ENCODE data around the gene ANO10.
"Not testable (repeated sequence)": the region's sequence is repeated elsewhere in the genome, so short reads cannot be mapped to it uniquely, and the experiment has no call there.

The ANO10 gene

DNA sequence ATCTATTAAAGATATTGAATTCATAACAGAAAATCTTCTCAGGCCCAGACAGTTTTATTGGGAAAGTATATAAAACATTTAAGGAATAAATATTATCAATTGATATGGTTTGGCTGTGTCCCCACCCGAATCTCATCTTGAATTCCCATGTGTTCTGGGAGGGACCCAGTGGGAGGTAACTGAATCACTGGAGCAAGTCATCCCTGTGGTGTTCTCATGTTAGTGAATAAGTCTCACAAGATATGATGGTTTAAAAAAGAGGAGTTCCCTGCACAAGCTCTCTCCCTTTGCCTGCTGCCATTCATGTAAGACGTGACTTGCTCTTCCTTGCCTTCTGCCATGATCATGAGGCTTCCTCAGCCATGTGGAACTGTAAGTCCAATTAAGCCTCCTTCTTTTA is 160.5 kb downstream of the ANO10 start:
- no peak for ATAC-seq
- Mint-ChIP-seq H3K9me3 (peaks cover 6% of the 10 kb centered on the region), H3K36me3 (peaks cover 42% of the 10 kb centered on the region), H3K27ac (no peak overlapping the region), H3K27me3 (no peaks in the 10 kb centered on the region), H3K4me3 (no peak overlapping the region), H3K4me1 (no peaks in the 10 kb centered on the region)

DNA sequence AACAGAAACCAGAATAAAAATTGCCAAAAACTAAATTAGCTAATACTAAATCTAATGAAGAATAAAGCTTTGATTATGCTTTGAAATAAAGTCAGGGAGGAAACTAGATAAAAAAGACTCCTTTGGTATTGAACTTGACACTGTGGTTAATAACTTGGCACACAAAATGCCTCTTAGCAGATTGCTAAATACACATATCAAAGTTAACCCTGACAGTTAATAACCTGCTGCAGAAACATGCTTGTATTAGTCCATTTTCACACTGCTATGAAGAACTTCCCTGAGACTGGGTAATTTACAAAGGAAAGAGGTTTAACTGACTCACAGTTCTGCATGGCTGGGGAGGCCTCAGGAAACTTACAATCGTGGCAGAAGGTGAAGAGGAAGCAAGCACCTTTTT is 164.8 kb downstream of the ANO10 start:
- not testable (repeated sequence) for H3K4me3 Mint-ChIP-seq, H3K9me3 Mint-ChIP-seq, H3K27me3 Mint-ChIP-seq, ATAC-seq, H3K27ac Mint-ChIP-seq, H3K4me1 Mint-ChIP-seq
- peaks cover 21% of the 10 kb centered on the region for H3K36me3 Mint-ChIP-seq

DNA sequence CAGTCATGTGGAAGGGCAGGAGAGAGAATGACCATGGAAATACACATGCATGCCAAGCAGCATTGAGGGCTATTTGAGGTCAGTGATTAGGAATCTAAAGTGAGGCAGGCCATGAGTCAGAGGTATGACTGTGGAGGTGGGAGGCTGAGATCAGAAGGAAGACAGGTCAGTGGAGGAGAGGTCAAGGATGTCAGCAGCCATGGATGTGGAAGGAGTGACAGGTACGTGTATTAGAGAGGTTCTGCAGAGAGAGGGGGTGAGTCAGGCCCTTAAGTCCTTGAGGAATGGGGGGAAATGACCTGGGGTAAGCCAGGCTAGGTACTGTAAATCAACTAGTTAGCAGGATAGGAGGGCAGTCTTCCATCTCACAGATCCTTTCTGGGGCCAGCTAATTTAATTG is 166.6 kb downstream of the ANO10 start:
- Mint-ChIP-seq H3K4me3 (no peak overlapping the region), H3K36me3 (peaks cover 7% of the 10 kb centered on the region), H3K4me1 (no peaks in the 10 kb centered on the region), H3K27me3 (no peaks in the 10 kb centered on the region), H3K27ac (no peak overlapping the region), H3K9me3 (no peaks in the 10 kb centered on the region)
- ATAC-seq = no peak

DNA sequence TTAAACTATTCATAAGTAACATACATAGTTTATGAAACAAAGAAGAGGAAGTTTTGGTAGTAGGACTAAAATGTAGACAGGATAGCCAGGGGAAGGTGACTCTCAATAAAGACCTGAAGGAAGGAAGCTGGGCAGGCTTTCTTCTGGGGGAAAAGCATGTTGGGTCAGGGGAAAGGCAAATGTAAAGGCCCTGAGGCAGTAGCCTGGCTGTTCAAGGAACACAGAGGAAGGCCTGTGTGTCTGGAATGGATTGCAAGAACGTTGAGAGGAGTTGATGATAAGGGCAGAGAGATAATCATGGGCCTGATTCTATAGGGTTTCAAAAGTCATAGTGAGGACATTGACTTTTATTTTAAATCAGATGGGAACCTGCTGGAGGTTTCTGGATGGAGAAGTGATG is 167.8 kb downstream of the ANO10 start:
- H3K36me3 Mint-ChIP-seq = no peaks in the 10 kb centered on the region
- ATAC-seq = no peak
- no peak overlapping the region for H3K4me3 Mint-ChIP-seq
- H3K27me3 Mint-ChIP-seq = no peaks in the 10 kb centered on the region
- no peaks in the 10 kb centered on the region for H3K4me1 Mint-ChIP-seq
- H3K27ac Mint-ChIP-seq = no peak overlapping the region
- H3K9me3 Mint-ChIP-seq = no peaks in the 10 kb centered on the region

DNA sequence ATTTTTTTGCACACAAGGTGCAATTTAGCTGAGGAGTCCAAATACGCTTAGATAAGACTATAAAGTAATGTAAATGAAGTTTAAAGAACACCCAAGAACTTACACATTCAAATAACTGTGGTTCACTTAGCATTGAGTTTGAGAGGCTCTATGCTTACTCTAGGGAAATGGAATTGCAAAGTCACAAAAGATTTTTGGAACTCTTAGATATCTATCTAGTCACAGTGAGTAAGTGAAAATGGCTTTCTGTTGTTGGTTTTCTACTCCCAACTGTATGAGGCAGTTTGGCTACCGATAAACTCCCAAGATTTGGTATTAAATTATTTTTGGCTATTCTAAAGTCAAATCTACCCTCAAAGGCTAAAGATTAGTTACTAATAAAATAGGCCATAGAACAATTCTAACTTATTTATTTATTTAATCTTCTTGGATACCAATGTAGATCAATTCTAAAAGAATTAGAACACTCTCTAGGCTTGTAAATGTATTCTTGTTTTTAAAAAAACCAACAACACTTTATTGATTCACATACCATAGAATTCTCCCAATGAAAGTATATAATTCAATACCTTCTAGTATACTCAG is 170.0 kb downstream of the ANO10 start:
- Mint-ChIP-seq H3K9me3 (no peaks in the 10 kb centered on the region), H3K4me1 (no peaks in the 10 kb centered on the region), H3K27me3 (no peaks in the 10 kb centered on the region), H3K27ac (no peak overlapping the region), H3K4me3 (no peak overlapping the region), H3K36me3 (no peaks in the 10 kb centered on the region)
- ATAC-seq = no peak

DNA sequence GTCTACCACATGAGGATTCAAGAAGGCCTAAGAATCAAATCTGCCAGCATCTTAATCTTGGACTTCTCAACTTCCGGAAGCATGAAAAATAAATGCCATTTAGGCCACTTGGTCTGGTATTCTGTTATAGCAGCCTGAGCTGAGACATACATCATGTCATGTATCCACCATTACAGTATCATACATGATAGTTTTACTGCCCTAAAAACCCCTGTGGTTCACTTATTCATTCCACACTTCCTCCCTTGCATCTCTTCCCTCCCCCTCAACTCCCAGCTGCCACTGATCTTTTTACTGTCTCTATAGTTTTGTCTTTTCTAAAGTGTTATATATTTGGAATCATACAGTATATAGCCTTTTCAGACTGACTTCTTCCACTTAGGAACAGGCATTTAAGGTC is 173.7 kb downstream of the ANO10 start:
- H3K4me3 Mint-ChIP-seq = no peak overlapping the region
- ATAC-seq = no peak
- no peak overlapping the region for H3K27ac Mint-ChIP-seq
- no peaks in the 10 kb centered on the region for H3K36me3 Mint-ChIP-seq
- no peaks in the 10 kb centered on the region for H3K9me3 Mint-ChIP-seq
- peaks cover 5% of the 10 kb centered on the region for H3K4me1 Mint-ChIP-seq
- H3K27me3 Mint-ChIP-seq = no peaks in the 10 kb centered on the region

DNA sequence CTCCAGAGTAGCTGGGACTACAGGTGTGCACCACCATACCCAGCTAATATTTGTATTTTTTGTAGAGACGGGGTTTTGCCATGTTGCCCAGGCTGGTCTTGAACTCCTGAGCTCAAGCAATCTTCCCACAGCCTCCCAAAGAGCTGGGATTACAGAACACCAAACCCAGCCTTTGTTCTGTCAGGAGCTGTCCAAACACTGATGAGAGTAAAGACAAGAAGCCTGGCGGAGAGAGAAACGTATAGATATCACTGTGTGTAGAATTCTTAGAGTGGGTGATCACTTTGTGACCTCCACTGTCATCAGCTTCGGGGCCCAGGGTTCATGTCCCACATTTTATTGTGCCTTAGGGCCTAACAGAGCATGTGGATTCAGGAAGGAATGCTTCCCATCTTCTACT is 176.0 kb downstream of the ANO10 start:
- Mint-ChIP-seq H3K27me3 (no peaks in the 10 kb centered on the region), H3K27ac (no peak overlapping the region), H3K36me3 (no peaks in the 10 kb centered on the region), H3K4me1 (peaks cover 6% of the 10 kb centered on the region), H3K9me3 (no peaks in the 10 kb centered on the region), H3K4me3 (no peak overlapping the region)
- ATAC-seq = no peak

DNA sequence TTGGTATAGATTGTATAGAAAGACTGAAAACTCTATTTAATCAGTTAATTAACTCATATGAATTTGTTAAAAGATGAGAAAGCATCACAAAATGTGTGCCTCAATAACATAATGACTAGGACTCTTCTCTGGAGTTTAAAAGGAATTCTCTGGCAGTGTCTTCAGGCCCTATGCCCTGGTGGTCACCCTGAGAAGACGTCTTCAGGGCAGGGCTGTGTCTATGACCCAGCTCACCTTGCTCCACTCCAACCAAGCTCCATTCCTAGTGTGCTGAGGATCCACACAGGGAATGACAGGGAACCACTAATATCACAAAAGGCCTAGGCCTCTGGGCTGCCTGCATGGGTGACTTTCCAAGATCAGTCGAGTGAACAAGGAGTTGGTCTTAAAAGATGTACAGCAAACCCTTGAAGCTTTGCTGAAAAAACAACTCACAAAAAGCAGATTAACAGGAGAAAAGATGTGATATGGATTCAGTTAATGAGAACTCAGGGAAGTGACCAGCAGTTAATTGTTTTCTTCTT is 178.9 kb downstream of the ANO10 start:
- Mint-ChIP-seq H3K9me3 (peaks cover 6% of the 10 kb centered on the region), H3K27ac (no peak overlapping the region), H3K27me3 (no peaks in the 10 kb centered on the region), H3K4me3 (no peak overlapping the region), H3K4me1 (peaks cover 6% of the 10 kb centered on the region), H3K36me3 (peaks cover 13% of the 10 kb centered on the region)
- ATAC-seq = peak; percentile 27

DNA sequence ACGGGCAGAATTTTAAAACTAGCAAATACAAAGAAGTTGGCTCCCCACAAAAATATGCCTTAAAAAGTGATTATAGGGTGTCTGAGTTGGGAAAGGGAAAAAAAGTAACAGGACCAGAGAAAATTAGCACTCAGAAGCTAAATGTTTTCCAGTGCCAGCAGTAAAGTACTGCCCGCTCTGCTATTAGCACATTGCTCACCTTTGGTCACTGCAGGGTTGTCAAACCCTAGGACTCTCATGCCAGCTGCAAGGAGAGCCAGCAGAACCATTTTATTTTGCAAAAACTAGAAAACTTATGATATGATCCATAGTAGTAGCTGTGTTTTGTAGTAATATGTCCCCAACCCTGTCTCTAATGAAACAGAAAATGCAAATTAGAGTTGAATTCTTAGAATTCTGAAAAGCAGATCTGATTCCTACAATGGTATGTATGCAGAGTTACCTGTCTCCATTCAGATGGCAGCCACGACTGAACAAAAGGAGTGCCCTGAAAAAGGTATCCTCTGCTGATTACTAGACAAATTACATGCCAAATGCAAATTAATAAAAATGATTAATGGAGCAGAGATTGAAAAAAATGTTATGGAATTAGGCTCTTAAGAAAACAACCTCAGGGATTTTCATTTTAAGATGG is 185.2 kb downstream of the ANO10 start:
- peaks cover 6% of the 10 kb centered on the region for H3K9me3 Mint-ChIP-seq
- H3K27ac Mint-ChIP-seq = no peak overlapping the region
- no peak for ATAC-seq
- H3K4me1 Mint-ChIP-seq = no peaks in the 10 kb centered on the region
- H3K36me3 Mint-ChIP-seq = peaks cover 22% of the 10 kb centered on the region
- H3K4me3 Mint-ChIP-seq = no peak overlapping the region
- H3K27me3 Mint-ChIP-seq = no peaks in the 10 kb centered on the region

DNA sequence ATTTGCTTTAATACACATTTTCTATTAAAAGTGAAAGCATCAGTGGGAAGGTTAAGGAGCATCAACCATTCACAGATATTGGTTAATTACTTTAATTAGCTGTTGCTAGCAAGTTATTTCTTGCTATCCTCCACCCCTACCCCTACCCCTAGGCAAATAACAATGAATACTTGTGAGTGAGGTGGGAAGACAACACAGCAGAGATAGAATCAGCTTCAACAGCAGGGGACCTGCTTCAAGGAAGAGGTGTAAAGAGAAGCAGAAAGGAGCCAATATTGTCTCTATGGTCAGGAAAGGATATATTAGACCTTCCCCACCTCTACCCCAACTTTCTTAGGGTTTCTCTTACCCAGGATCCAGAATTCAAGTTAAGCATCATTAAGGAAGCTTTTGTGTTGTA is 186.1 kb downstream of the ANO10 start:
- H3K27ac Mint-ChIP-seq = no peak overlapping the region
- no peak overlapping the region for H3K4me3 Mint-ChIP-seq
- no peak for ATAC-seq
- H3K36me3 Mint-ChIP-seq = peaks cover 29% of the 10 kb centered on the region
- H3K27me3 Mint-ChIP-seq = no peaks in the 10 kb centered on the region
- H3K9me3 Mint-ChIP-seq = peaks cover 6% of the 10 kb centered on the region
- H3K4me1 Mint-ChIP-seq = no peaks in the 10 kb centered on the region

DNA sequence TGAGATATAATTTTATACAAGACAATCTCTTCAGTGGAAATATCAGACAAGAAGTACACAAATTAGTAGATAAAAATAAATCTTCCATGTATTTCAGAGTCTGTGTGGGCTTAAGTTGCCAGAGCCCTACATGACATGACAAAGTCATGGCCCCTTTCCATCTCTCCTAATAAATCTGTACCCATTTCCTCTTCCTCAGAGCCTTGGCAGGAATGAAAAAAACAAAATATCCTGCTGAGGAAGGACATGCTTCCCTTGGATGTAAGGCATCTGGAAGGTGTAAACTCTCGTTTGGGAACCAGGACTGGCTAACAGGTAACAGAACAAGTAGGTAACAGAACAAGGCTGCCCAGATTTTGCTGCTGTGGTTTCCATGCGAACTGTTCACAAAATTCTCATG is 187.4 kb downstream of the ANO10 start:
- ATAC-seq = no peak
- H3K27ac Mint-ChIP-seq = no peak overlapping the region
- no peaks in the 10 kb centered on the region for H3K27me3 Mint-ChIP-seq

DNA sequence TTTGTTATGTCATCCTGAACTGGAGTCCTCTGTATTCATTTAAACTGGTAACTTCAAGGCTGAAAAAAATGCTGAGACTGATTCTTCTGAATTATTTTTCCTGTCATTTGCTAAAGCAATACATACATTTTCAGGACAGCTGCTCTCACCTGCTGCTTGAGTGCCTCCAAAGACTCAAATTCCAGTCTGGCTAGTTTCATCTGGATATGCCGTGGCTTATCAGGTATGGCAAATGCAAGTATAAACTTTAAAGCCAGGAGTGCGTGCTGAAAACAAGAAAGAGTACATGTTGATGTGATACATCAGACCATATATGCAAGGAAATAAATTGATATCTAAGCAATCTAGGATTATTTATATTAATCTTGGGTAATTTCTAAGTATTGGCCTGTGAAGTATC is 189.3 kb downstream of the ANO10 start:
- Mint-ChIP-seq H3K27me3 (no peaks in the 10 kb centered on the region), H3K9me3 (no peaks in the 10 kb centered on the region), H3K27ac (no peak overlapping the region), H3K4me1 (no peaks in the 10 kb centered on the region), H3K4me3 (no peak overlapping the region), H3K36me3 (peaks cover 16% of the 10 kb centered on the region)
- ATAC-seq = no peak

More for the DNA sequence above, 187.4 kb downstream of the ANO10 start:
- peaks cover 3% of the 10 kb centered on the region for H3K9me3 Mint-ChIP-seq
- peaks cover 23% of the 10 kb centered on the region for H3K36me3 Mint-ChIP-seq
- no peaks in the 10 kb centered on the region for H3K4me1 Mint-ChIP-seq
- H3K4me3 Mint-ChIP-seq = no peak overlapping the region

DNA sequence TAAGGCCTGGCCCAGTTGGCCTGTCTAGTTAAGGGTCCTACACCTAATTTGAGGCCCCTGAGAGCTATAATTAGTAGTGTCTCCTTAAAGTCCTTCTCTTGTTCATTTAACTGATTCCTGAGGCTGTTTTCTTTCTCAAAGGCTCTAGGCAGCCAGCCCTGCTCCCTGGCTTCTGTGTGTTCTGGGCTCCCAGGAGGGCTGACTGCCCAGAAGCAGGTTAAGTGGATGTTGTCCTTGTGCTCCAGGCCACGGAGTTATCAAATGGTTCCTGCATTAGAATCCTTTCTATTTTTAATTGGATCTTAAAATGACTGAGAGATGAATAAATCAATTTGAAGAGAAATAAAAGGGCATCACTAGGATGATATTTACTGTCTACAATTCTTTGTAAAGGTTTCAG is 195.4 kb downstream of the ANO10 start:
- peaks cover 2% of the 10 kb centered on the region for H3K9me3 Mint-ChIP-seq
- no peak for ATAC-seq
- H3K27me3 Mint-ChIP-seq = no peaks in the 10 kb centered on the region
- no peak overlapping the region for H3K4me3 Mint-ChIP-seq
- no peak overlapping the region for H3K27ac Mint-ChIP-seq
- H3K36me3 Mint-ChIP-seq = peaks cover 19% of the 10 kb centered on the region
- no peaks in the 10 kb centered on the region for H3K4me1 Mint-ChIP-seq

DNA sequence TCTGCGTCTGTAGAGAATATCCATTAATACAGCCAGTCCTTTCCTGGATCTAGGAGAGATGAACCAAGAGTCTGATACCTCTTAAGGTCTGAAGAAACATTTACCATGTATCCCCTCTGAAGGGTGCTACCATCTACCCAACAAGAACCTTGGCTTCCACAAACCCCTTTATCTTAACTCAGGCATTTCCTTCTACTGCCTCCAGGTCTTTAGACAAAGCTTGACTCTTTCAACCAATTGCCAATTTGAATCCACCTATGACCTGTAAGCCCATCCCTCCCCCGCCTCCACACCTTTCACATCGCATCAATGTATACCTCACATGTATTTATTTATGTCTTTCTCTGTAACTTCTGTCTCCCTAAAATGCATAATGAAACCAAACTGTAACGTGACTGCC is 196.0 kb downstream of the ANO10 start:
- Mint-ChIP-seq H3K27ac (no peak overlapping the region), H3K36me3 (peaks cover 13% of the 10 kb centered on the region), H3K4me3 (no peak overlapping the region), H3K27me3 (no peaks in the 10 kb centered on the region), H3K9me3 (peaks cover 2% of the 10 kb centered on the region), H3K4me1 (no peaks in the 10 kb centered on the region)
- no peak for ATAC-seq

DNA sequence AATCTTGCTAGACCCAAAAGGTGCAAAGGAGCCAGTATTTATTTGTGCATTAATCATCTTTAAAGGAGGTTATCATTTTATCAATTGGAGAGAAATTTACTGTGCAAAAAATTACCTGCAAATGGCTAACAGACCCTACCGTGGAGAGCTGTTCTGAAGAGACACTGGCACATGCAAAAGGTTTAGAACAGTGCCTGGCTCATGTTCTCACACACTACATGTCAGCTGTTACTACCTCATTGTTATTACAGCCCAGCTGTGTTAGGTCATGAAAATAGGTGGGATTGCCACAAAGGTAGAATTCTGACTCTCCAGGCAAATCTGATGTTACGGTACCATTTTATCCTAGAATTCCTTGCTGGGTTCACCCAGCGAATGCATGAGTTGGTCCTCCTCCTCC is 198.2 kb downstream of the ANO10 start:
- H3K36me3 Mint-ChIP-seq = peaks cover 19% of the 10 kb centered on the region
- no peak for ATAC-seq
- no peak overlapping the region for H3K4me3 Mint-ChIP-seq
- H3K27ac Mint-ChIP-seq = no peak overlapping the region
- no peaks in the 10 kb centered on the region for H3K4me1 Mint-ChIP-seq
- peaks cover 2% of the 10 kb centered on the region for H3K9me3 Mint-ChIP-seq
- H3K27me3 Mint-ChIP-seq = no peaks in the 10 kb centered on the region

DNA sequence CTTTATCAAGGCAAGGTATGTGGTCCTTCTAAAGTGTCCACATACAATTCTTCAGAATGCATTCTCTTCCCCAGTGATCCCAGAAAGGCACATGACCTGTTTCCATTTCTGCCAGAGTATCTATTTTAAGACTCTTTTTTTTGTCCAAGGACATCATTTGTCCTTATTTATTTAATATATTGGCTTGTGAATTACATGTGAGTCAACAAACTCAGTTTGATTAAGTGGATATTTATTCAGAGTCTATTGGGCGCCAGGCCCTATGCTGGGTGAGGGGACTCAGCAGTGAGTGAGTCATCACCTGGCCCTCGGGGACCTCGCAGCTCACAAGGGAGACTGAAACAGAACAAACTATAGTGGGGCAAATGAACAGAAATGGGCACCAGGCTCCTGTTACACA is 198.7 kb downstream of the ANO10 start:
- H3K27ac Mint-ChIP-seq = no peak overlapping the region
- H3K36me3 Mint-ChIP-seq = peaks cover 19% of the 10 kb centered on the region
- H3K27me3 Mint-ChIP-seq = no peaks in the 10 kb centered on the region
- H3K9me3 Mint-ChIP-seq = peaks cover 2% of the 10 kb centered on the region
- no peaks in the 10 kb centered on the region for H3K4me1 Mint-ChIP-seq
- no peak for ATAC-seq
- H3K4me3 Mint-ChIP-seq = no peak overlapping the region

Data from stimulated activated memory B cell treated with anti-CD40 and anti-IgM and Interleukin-4, amounts not matched to agents 10 μg/mL and 1 μg/mL and 100 μg/mL, for 72 hours (primary cell).